SKM-1 (cell line): Measurements from ENCODE around the gene COL16A1.
A peak's percentile ranks its signal among the peaks of the same experiment; 100 is the strongest.

Experiments
- DNase-seq: peaks from one replicate; lab custom pipeline; 2025; ENCODE audit not compliant: unreplicated experiment; lab: John Stamatoyannopoulos, UW

The COL16A1 gene

GRCh38 chr1:31667065-31667785 lies 36.6 kb downstream of the COL16A1 start:
- no peak for DNase-seq

GRCh38 chr1:31666263-31666963 lies 37.4 kb downstream of the COL16A1 start:
- no peak for DNase-seq

GRCh38 chr1:31665234-31665878 lies 38.5 kb downstream of the COL16A1 start:
- no peak for DNase-seq

GRCh38 chr1:31664528-31664927 lies 39.3 kb downstream of the COL16A1 start:
- DNase-seq = no peak

GRCh38 chr1:31663622-31664452 lies 40.0 kb downstream of the COL16A1 start:
- no peak for DNase-seq

- no peak for DNase-seq
Measured at GRCh38 chr1:31662463-31662862, 41.4 kb downstream of the COL16A1 start.

GRCh38 chr1:31661856-31662255 lies 42.0 kb downstream of the COL16A1 start:
- no peak for DNase-seq

- no peak for DNase-seq
Measured at GRCh38 chr1:31660871-31661455, 42.9 kb downstream of the COL16A1 start.

GRCh38 chr1:31659889-31660288 lies 43.9 kb downstream of the COL16A1 start:
- no peak for DNase-seq

- DNase-seq = no peak
Measured at GRCh38 chr1:31658721-31659120, 45.1 kb downstream of the COL16A1 start.

GRCh38 chr1:31657972-31658510 lies 45.8 kb downstream of the COL16A1 start:
- DNase-seq = peak; percentile 34

GRCh38 chr1:31657020-31657804 lies 46.6 kb downstream of the COL16A1 start:
- no peak for DNase-seq

GRCh38 chr1:31655756-31656155 lies 48.1 kb downstream of the COL16A1 start:
- no peak for DNase-seq

- DNase-seq = no peak
Measured at GRCh38 chr1:31655104-31655503, 48.7 kb downstream of the COL16A1 start.

- no peak for DNase-seq
Measured at GRCh38 chr1:31654474-31654776, 49.4 kb downstream of the COL16A1 start.

GRCh38 chr1:31653717-31654473 lies 49.9 kb downstream of the COL16A1 start:
- no peak for DNase-seq

GRCh38 chr1:31652891-31653499 lies 50.8 kb downstream of the COL16A1 start:
- DNase-seq = no peak

GRCh38 chr1:31651766-31652165 lies 52.1 kb downstream of the COL16A1 start:
- DNase-seq = no peak

GRCh38 chr1:31651089-31651420 lies 52.8 kb downstream of the COL16A1 start:
- no peak for DNase-seq
